K562 (cell line): ENCODE results near the gene WASF2. TPM values are rescaled to one million over a fixed set of nuclear protein-coding genes. Genes with fewer than 3 reads are reported as not detected.
A peak's percentile ranks its signal among the peaks of the same experiment; 100 is the strongest.

Experiments used
- ATAC-seq: fragments of 200-7000 bp; cut with Tn5 transposase; 3 replicates; pipeline ENCODE4 v1.9.1; 2020; ENCODE audit warnings: moderate library complexity
- BruUV-seq: library from RNA; stranded (reverse); fragments of 400-500 nt; replicated peaks from 2 replicates; lab custom pipeline; 2021; lab: Mats Ljungman, UMichigan
- CTCF ChIA-PET: fragments of 300-600 bp; formaldehyde crosslinking; extraction: SDS; loops from one replicate; lab custom pipeline; 2021; ENCODE audit warnings: low intra/inter-chr PET ratio; lab: Yijun Ruan, JAX
- POLR2A ChIA-PET: fragments of 300-600, 350-650 bp; sonication (Branson Sonifier 250); formaldehyde crosslinking; extraction: SDS; loops from one replicate; lab custom pipeline; 2021; ENCODE audit warnings: antibody characterized with exemption, inconsistent platforms; lab: Yijun Ruan, JAX
- DNase-seq, 4 experiments: peaks; one replicate each; pipeline versions ENCODE4 v3.0.0 to v3.0.0-alpha.2; 2011 to 2018; ENCODE audit warnings: low spot score in 3 of 4, mixed read lengths in 3 of 4; ENCODE audit errors: extremely low read depth in 1 of 4
- FAIRE-seq: peaks from 2 replicates; lab custom pipeline; 2011; peaks lifted over from hg19 to GRCh38; lab: Jason Lieb, UNC
- H2AFZ ChIP-seq: 2 replicates; pipeline ENCODE4 v1.6.0; 2011; ENCODE audit warnings: low read depth, low read length, control low read depth, inconsistent platforms
- H3K27ac ChIP-seq: fragments of 200-600 bp; 3 replicates; pipeline ENCODE4 v1.8.0; 2011; ENCODE audit warnings: low read depth, mild to moderate bottlenecking, control low read depth, inconsistent platforms, low read length, moderate library complexity, mixed read lengths; ENCODE audit errors: extremely low read depth
- H3K27me3 ChIP-seq, 2 experiments: fragments of 300-600 bp in 1 of 2; 2 replicates in 1 of 2; 3 replicates in 1 of 2; pipeline versions ENCODE4 v1.6.0 to v1.8.0; 2011; ENCODE audit warnings: inconsistent platforms in 2 of 2, low read length in 2 of 2, mild to moderate bottlenecking in 1 of 2, mixed read lengths in 1 of 2, moderate library complexity in 1 of 2; ENCODE audit not compliant: control insufficient read depth in 2 of 2, insufficient read depth in 2 of 2
- H3K36me3 ChIP-seq: fragments of 300-600 bp; 3 replicates; pipeline ENCODE4 v1.8.0; 2011; ENCODE audit warnings: mild to moderate bottlenecking, low read length, inconsistent platforms; ENCODE audit not compliant: control insufficient read depth, insufficient read depth
- H3K4me1 ChIP-seq, 2 experiments: fragments of 200-600 bp in 1 of 2; replicated peaks in 1 of 2; 2 replicates in 1 of 2; 3 replicates in 1 of 2; pipeline versions ENCODE4 v1.5.1 to v1.8.0; 2011; ENCODE audit warnings: inconsistent platforms in 2 of 2, low read length in 2 of 2, mild to moderate bottlenecking in 1 of 2, mixed read lengths in 1 of 2, moderate library complexity in 1 of 2; ENCODE audit not compliant: control insufficient read depth in 2 of 2, insufficient read depth in 2 of 2
- H3K4me2 ChIP-seq: 2 replicates; pipeline ENCODE4 v1.6.1; 2011; ENCODE audit warnings: low read length, control low read depth, inconsistent platforms, mixed read lengths; ENCODE audit not compliant: insufficient read depth
- H3K4me3 ChIP-seq: fragments of 200-600 bp; sonication (generic), shearing (Covaris generic); 2 replicates; pipeline ENCODE4 v1.5.1; 2016; ENCODE audit warnings: control low read depth, inconsistent platforms
- H3K79me2 ChIP-seq: fragments of 200-600 bp; 3 replicates; pipeline ENCODE4 v1.8.0; 2011; ENCODE audit warnings: low read length, inconsistent platforms; ENCODE audit not compliant: control insufficient read depth, insufficient read depth
- H3K9ac ChIP-seq, 2 experiments: 2 replicates each; pipeline versions ENCODE4 v1.6.0 to v1.6.1; 2011; ENCODE audit warnings: low read depth in 2 of 2, low read length in 2 of 2, control low read depth in 1 of 2, inconsistent platforms in 1 of 2, mild to moderate bottlenecking in 1 of 2, mixed read lengths in 1 of 2; ENCODE audit not compliant: insufficient read depth in 1 of 2
- H3K9me1 ChIP-seq: one replicate; pipeline ENCODE4 v1.6.0; 2011; ENCODE audit warnings: inconsistent platforms, mild to moderate bottlenecking, low read length, moderate library complexity; ENCODE audit not compliant: control insufficient read depth, insufficient read depth
- H3K9me3 ChIP-seq: replicated peaks from 2 replicates; pipeline ENCODE4 v1.5.1; 2011; ENCODE audit warnings: low read depth, low read length, inconsistent platforms; ENCODE audit not compliant: control insufficient read depth, insufficient read depth
- H4K20me1 ChIP-seq: replicated peaks from 2 replicates; pipeline ENCODE4 v1.6.1; 2011; ENCODE audit warnings: low read length, inconsistent platforms, mixed read lengths; ENCODE audit not compliant: control insufficient read depth, insufficient read depth
- AFF1 ChIP-seq, 2 experiments: fragments of 450-650 bp; IDR thresholded peaks; 2 replicates each; pipeline ENCODE4 v1.6.1; 2018; ENCODE audit warnings: mild to moderate bottlenecking in 2 of 2, low read depth in 1 of 2; ENCODE audit not compliant: partially characterized antibody in 2 of 2
- CEBPB ChIP-seq: fragments of 450-650 bp; IDR thresholded peaks from 2 replicates; pipeline ENCODE4 v1.6.1; 2016; ENCODE audit warnings: missing genetic modification characterization, missing compliant biosample characterization
- CGGBP1 ChIP-seq: fragments of 250-450 bp; sonication (Bioruptor Pico); IDR thresholded peaks from 2 replicates; pipeline ENCODE4 v1.9.0; 2021; ENCODE audit warnings: mild to moderate bottlenecking
- COPS2 ChIP-seq: fragments of 450-650 bp; conservative IDR thresholded peaks from 2 replicates; pipeline ENCODE4 v1.6.1; 2016; ENCODE audit warnings: mild to moderate bottlenecking, moderate library complexity
- ETS2 ChIP-seq: IDR thresholded peaks from 2 replicates; pipeline ENCODE4 v1.6.1; 2016; ENCODE audit warnings: borderline replicate concordance, missing genetic modification characterization, mild to moderate bottlenecking, moderate library complexity, missing compliant biosample characterization; ENCODE audit not compliant: poor library complexity, severe bottlenecking
- HNRNPK ChIP-seq: fragments of 200-400 bp; formaldehyde crosslinking; IDR thresholded peaks from one replicate; pipeline ENCODE4 v1.6.1; 2018; ENCODE audit warnings: mild to moderate bottlenecking, low read depth, low read length; ENCODE audit not compliant: poor library complexity, severe bottlenecking
- KDM1A ChIP-seq, 2 experiments: fragments of 450-650 bp; IDR thresholded peaks; 2 replicates each; pipeline ENCODE4 v1.6.1; 2016; ENCODE audit warnings: mild to moderate bottlenecking in 2 of 2
- MEF2A ChIP-seq: IDR thresholded peaks from 2 replicates; pipeline ENCODE4 v1.6.1; 2011; ENCODE audit warnings: low read depth, mild to moderate bottlenecking, low read length, moderate library complexity; ENCODE audit not compliant: control insufficient read depth
- MEIS2 ChIP-seq: fragments of 450-650 bp; IDR thresholded peaks from 2 replicates; pipeline ENCODE4 v1.6.1; 2014; ENCODE audit warnings: mild to moderate bottlenecking; ENCODE audit not compliant: partially characterized antibody
- POLR2AphosphoS5 ChIP-seq: IDR thresholded peaks from 2 replicates; pipeline ENCODE4 v1.6.1; 2011; ENCODE audit warnings: mild to moderate bottlenecking, low read depth, low read length, moderate library complexity; ENCODE audit not compliant: control insufficient read depth, insufficient read depth
- SREBF1 ChIP-seq: fragments of 150-350 bp; IDR thresholded peaks from 2 replicates; pipeline ENCODE4 v1.6.1; 2014; ENCODE audit warnings: antibody characterized with exemption, low read depth, low read length, borderline replicate concordance
- TARDBP ChIP-seq: fragments of 450-650 bp; IDR thresholded peaks from 2 replicates; pipeline ENCODE4 v1.6.1; 2016
- ZBTB7A ChIP-seq: IDR thresholded peaks from 2 replicates; pipeline ENCODE4 v1.6.1; 2011; ENCODE audit warnings: low read depth, mild to moderate bottlenecking, low read length, moderate library complexity, borderline replicate concordance; ENCODE audit not compliant: control insufficient read depth
- ZEB2 ChIP-seq: fragments of 450-650 bp; IDR thresholded peaks from 2 replicates; pipeline ENCODE4 v1.6.1; 2016
- ZNF253 ChIP-seq: fragments of 250-450 bp; sonication (Bioruptor Pico); conservative IDR thresholded peaks from 2 replicates; pipeline ENCODE4 v1.6.1; 2021; ENCODE audit warnings: mild to moderate bottlenecking
- ZNF311 ChIP-seq: fragments of 250-450 bp; sonication (Bioruptor Pico); IDR thresholded peaks from 2 replicates; pipeline ENCODE4 v1.4.0; 2020; ENCODE audit warnings: mild to moderate bottlenecking, moderate library complexity
- ZNF384 ChIP-seq: IDR thresholded peaks from 2 replicates; pipeline ENCODE4 v1.6.1; 2012; ENCODE audit warnings: low read depth, low read length, improper control_type of control experiment
- ZNF766 ChIP-seq: fragments of 200-800 bp; sonication (Bioruptor generic); conservative IDR thresholded peaks from 2 replicates; pipeline ENCODE4 v1.6.1; 2016; ENCODE audit warnings: missing genetic modification characterization, missing compliant biosample characterization
- WGBS: fragments of 100-300 bp; shearing (Covaris generic); methylation state at CpG from one replicate; pipeline ENCODE4 v1.1.6; 2016; ENCODE audit warnings: low coverage, mixed read lengths; ENCODE audit not compliant: insufficient coverage; ENCODE audit errors: missing lambda C conversion rate; 5-methylcytosine and 5-hydroxymethylcytosine counted together
- in situ Hi-C: fragments of 300-500 bp; cut with MboI; formaldehyde crosslinking; loops from 4 replicates; pipeline ENCODE4 v1.15.0; 2018; ENCODE audit warnings: inconsistent platforms, mixed read lengths
- intact Hi-C: fragments of 100-400 bp; cut with micrococcal nuclease; formaldehyde crosslinking; loops from 2 replicates; pipeline ENCODE4 v1.14.2; 2022
- polyA plus RNA-seq, 8 experiments: library from polyadenylated mRNA; depleted of rRNA in 4 of 8; stranded (reverse) in 5 of 8; unstranded in 3 of 8; fragments of >200 nt; fragmentation: Nextera tagmentation in 2 of 8; fragmentation: Illumina TruSeq in 1 of 8; extraction: Ambion mirVana in 2 of 8; extraction: Trizol in 1 of 8; gene quantifications; 2 replicates each; pipeline versions ENCODE4 v1.2.1 to v1.2.3, GENCODE V29; 2011 to 2014; ENCODE audit warnings: inconsistent platforms in 1 of 8, missing spikeins in 1 of 8
- total RNA-seq, 7 experiments: library from RNA; depleted of rRNA in 6 of 7; stranded (reverse); fragments of >200 nt in 6 of 7; fragmentation: Illumina TruSeq in 2 of 7; extraction: Trizol in 2 of 7; gene quantifications; 2 replicates each; pipeline versions ENCODE4 v1.2.1 to v1.2.3, GENCODE V29; 2011 to 2021; ENCODE audit warnings: low replicate concordance in 1 of 7

Gene WASF2
- total and polyA plus RNA-seq, 9 of the 15 experiments (the other 6 are each of a cell fraction or from before 2014, with no cell fraction given) = 8.2 to 163 (median 31.2) TPM

GRCh38 chr1:27400082-27400962, 89.6 kb downstream of the WASF2 start:
- H3K4me3 ChIP-seq = no peak overlapping the region
- H3K27me3 ChIP-seq = no peaks in the 10 kb centered on the region
- no TSS peak for BruUV-seq
- 43% methylated on average over 13 of the region's 13 CpGs for WGBS
- no peaks in the 10 kb centered on the region for H4K20me1 ChIP-seq
- no peak overlapping the region for H2AFZ ChIP-seq
- peak overlapping the region in 1 of 2 experiments; percentile 3; a peak in 1 of 4 replicates for H3K9ac ChIP-seq
- intact Hi-C loops = no loop called here
- FAIRE-seq = peak; percentile 49
- H3K4me2 ChIP-seq = no peak overlapping the region
- H3K27ac ChIP-seq = no peak overlapping the region
- no peaks in the 10 kb centered on the region for H3K9me1 ChIP-seq
- ChIA-PET CTCF (interaction anchor here (0.8 kb wide), 1 partner anchor 206 kb away, joined by 3 read pairs; no protein-coding TSS in a partner anchor), POLR2A (interaction anchor here (0.5 to 2.8 kb wide), 7 partner anchors 10 to 248 kb away, joined by 3 to 23 read pairs (median 3); partner anchors contain the start of gene SYTL1)
- no peak for DNase-seq
- peaks cover 0 to 28% of the 10 kb centered on the region in 2 experiments; a peak in 3 of 5 replicates for H3K4me1 ChIP-seq
- no peaks in the 10 kb centered on the region for H3K9me3 ChIP-seq
- ATAC-seq = no peak
- H3K36me3 ChIP-seq = peaks cover 15% of the 10 kb centered on the region; the same call in 2 of the 3 replicates
- in situ Hi-C loops = no loop called here
- H3K79me2 ChIP-seq = no peaks in the 10 kb centered on the region
- no peak for TF ChIP-seq COPS2
- no peak for TF ChIP-seq AFF1 (IDR thresholded peaks at IDR 0.05; ENCODE audit: low read depth in 1 of 2, partially characterized antibody in 2 of 2)
- TF ChIP-seq HNRNPK = no peak
- TF ChIP-seq KDM1A (IDR thresholded peaks at IDR 0.05) = peak in 1 of 2 experiments; percentile 97; a peak in 2 of 4 replicates
- TF ChIP-seq ZEB2 = no peak
- no peak for TF ChIP-seq SREBF1
- peak; percentile 18 for TF ChIP-seq TARDBP
- TF ChIP-seq MEF2A = no peak
- TF ChIP-seq POLR2AphosphoS5 = peak; percentile 20; the same call in 1 of the 2 replicates
- TF ChIP-seq ZNF253 (CRISPR knock-in tag) = no peak
- TF ChIP-seq ZBTB7A = 0 out of 2 replicates have a peak, but pooled peaks have one; percentile 19
- TF ChIP-seq ZNF311 (CRISPR knock-in tag) = no peak
- no peak for TF ChIP-seq CEBPB (tag)
- TF ChIP-seq CGGBP1 = no peak
- TF ChIP-seq MEIS2 = no peak
- no peak for TF ChIP-seq ETS2
- TF ChIP-seq ZNF766 (CRISPR knock-in tag) = no peak
- TF ChIP-seq ZNF384 = no peak
